Measurements from ENCODE around the gene UAP1L1.

GRCh38 chr9:137082925-137083290 lies 5.6 kb downstream of the UAP1L1 start:
- no peak for TF ChIP-seq POLR2A (IDR thresholded peaks at IDR 0.05)
- TF ChIP-seq CTCF (IDR thresholded peaks at IDR 0.05): no peak

Data from upper lobe of left lung (tissue), 4 donors.